ENCODE data around the gene SMG7.

GRCh38 chr1:183586926-183587325, 114.6 kb downstream of the SMG7 start:
- TF ChIP-seq POLR2A (IDR thresholded peaks at IDR 0.05) (no peak), CTCF (IDR thresholded peaks at IDR 0.05) (no peak)

Data from prostate gland (tissue), 2 donors.